Activated naive CD8-positive, alpha-beta T cell treated with anti-CD3 and anti-CD28 coated beads, Interleukin-2, amount 10 ng/mL, durations not matched to agents 7 days and 5 days (primary cell): ENCODE measurements around the gene LUM. TPM values are rescaled to one million over a fixed set of nuclear protein-coding genes. Genes with fewer than 3 reads are reported as not detected.

Source experiments
- ATAC-seq: fragments of 150-1000 bp; cut with Tn5 transposase; one replicate; pipeline ENCODE4 v1.10.0; 2021; ENCODE audit warnings: low read depth, moderate library complexity
- POLR2A ChIA-PET: fragments of 350-600 bp; sonication (Branson Sonifier 250); formaldehyde crosslinking; loops from one replicate; lab custom pipeline; 2021; ENCODE audit warnings: antibody characterized with exemption; lab: Charles Lee
- DNase-seq: peaks from one replicate; pipeline ENCODE4 v3.0.0; 2021
- H3K27ac Mint-ChIP-seq: one replicate; pipeline ENCODE4 v1.8.0; 2022; ENCODE audit warnings: mild to moderate bottlenecking, mixed read lengths
- H3K27me3 Mint-ChIP-seq: one replicate; pipeline ENCODE4 v1.8.0; 2022; ENCODE audit warnings: mild to moderate bottlenecking, moderate library complexity, mixed read lengths
- H3K36me3 Mint-ChIP-seq: one replicate; pipeline ENCODE4 v1.8.0; 2021; ENCODE audit warnings: mild to moderate bottlenecking, mixed read lengths
- H3K4me1 Mint-ChIP-seq: one replicate; pipeline ENCODE4 v1.8.0; 2021; ENCODE audit warnings: mixed read lengths
- H3K4me3 Mint-ChIP-seq: one replicate; pipeline ENCODE4 v1.8.0; 2022; ENCODE audit warnings: mild to moderate bottlenecking, moderate library complexity, mixed read lengths
- H3K9me3 Mint-ChIP-seq: one replicate; pipeline ENCODE4 v1.8.0; 2021; ENCODE audit warnings: mixed read lengths
- total RNA-seq, 2 experiments: library from RNA; stranded (reverse); gene quantifications; one replicate each; pipeline ENCODE4 v1.2.3, GENCODE V29; 2021

Gene LUM
- total RNA-seq, 2 experiments from 2014 or later: not detected

DNA sequence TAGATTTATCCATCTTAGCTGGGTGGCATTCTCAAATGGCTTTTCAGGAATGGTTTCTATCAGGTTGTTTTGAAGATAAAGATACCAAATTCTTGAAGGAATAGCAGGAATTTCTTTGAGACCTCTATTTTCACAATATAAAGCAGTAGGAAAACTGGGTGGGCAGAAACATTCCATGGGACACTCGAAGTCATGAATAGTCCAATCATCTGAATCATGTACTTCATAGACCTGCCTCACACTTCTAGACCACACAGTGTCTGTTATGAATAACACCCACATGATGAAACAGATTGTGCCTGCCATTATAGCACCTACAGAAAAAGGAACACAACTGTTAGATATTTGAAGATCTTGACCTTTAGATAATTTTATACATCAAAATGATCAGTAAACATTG lies 55.3 kb downstream of the LUM start:
- no peak overlapping the region for H3K4me3 Mint-ChIP-seq
- no peak overlapping the region for H3K27ac Mint-ChIP-seq
- no peaks in the 10 kb centered on the region for H3K27me3 Mint-ChIP-seq
- H3K36me3 Mint-ChIP-seq: no peaks in the 10 kb centered on the region
- POLR2A ChIA-PET: no interaction called here
- H3K9me3 Mint-ChIP-seq: no peaks in the 10 kb centered on the region
- DNase-seq (no peak), ATAC-seq (no peak)
- no peaks in the 10 kb centered on the region for H3K4me1 Mint-ChIP-seq

- H3K36me3 Mint-ChIP-seq: no peaks in the 10 kb centered on the region
- no peak for DNase-seq
Observed at GRCh38 chr12:91053951-91054715, 57.2 kb downstream of the LUM start.

More at GRCh38 chr12:91053951-91054715, 57.2 kb downstream of the LUM start:
- Mint-ChIP-seq H3K9me3 (no peaks in the 10 kb centered on the region), H3K27me3 (peaks cover under 1% of the 10 kb centered on the region), H3K27ac (no peak overlapping the region), H3K4me3 (no peak overlapping the region), H3K4me1 (no peaks in the 10 kb centered on the region)
- POLR2A ChIA-PET: no interaction called here
- ATAC-seq: no peak

Other genes with a start within 250 kb of the LUM start
- not detected for gene CCER1, start 156.3 kb downstream of the LUM start, total RNA-seq
- gene EPYC, start 106.5 kb downstream of the LUM start, total RNA-seq: not detected
- gene KERA, start 53.5 kb downstream of the LUM start, total RNA-seq: not detected
- gene DCN, start 71.3 kb upstream of the LUM start, total RNA-seq: not detected